ENCODE measurements around the gene PLCB1. TPM values are rescaled to one million over a fixed set of nuclear protein-coding genes. Genes with fewer than 3 reads are reported as not detected.

The PLCB1 gene
- total and polyA plus RNA-seq, 2 of the 4 experiments (the other 2 are of a cell fraction) = 5.6 to 16.1 TPM

DNA sequence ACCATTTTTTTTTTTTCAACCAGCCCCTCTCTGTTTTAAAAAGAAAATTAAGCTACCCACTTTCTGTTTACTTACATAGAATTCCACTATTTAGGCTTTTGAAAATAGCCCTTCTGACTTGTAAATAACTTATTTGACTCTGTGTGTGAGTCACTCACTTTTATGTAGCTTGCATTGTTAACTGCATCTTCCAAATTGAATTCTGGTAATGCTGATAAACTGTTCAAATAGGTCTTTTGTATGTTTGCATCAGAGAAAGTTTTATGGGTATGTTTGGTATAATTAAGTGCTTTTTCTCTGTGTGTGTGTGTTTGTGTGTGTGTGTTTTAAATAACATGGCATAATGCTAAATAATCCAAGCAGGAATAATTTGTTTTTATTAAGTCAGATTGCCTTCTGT is 360.1 kb downstream of the PLCB1 start:
- H2BK120ac ChIP-seq (ENCODE audit: low read depth, low read length) = no peak overlapping the region
- no peak overlapping the region for H2BK20ac ChIP-seq (ENCODE audit: low read depth, low read length)
- DNase-seq = no peak
- H3K36me3 ChIP-seq (ENCODE audit: control insufficient read depth, insufficient read depth, low read length) = no peaks in the 10 kb centered on the region
- intact Hi-C loops (cut with micrococcal nuclease) = no loop called here
- no peak overlapping the region for H3K9ac ChIP-seq (ENCODE audit: low read depth, low read length)
- H3K79me1 ChIP-seq (ENCODE audit: low read depth in 1 of 2, low read length in 2 of 2) = peaks cover 0 to 3% of the 10 kb centered on the region in 2 experiments; a peak in 2 of 4 replicates
- dilution Hi-C loops (cut with HindIII; ENCODE audit: low sequenced_read_pairs, unreplicated experiment) = no loop called here
- no peak overlapping the region for H2BK15ac ChIP-seq (ENCODE audit: low read depth, low read length)
- no peak overlapping the region for H4K91ac ChIP-seq (ENCODE audit: insufficient read depth, low read depth, low read length)
- no peaks in the 10 kb centered on the region; the same call in 1 of the 2 replicates for H3K4me1 ChIP-seq (ENCODE audit: control insufficient read depth, insufficient read depth, low read length)
- H4K8ac ChIP-seq (ENCODE audit: low read depth in 2 of 2, low read length in 2 of 2) = no peak overlapping the region
- no peaks in the 10 kb centered on the region for H3K27me3 ChIP-seq (ENCODE audit: control insufficient read depth, insufficient read depth, low read length)
- H2BK5ac ChIP-seq (ENCODE audit: low read depth, low read length, poor library complexity, severe bottlenecking) = no peak overlapping the region
- POLR2A ChIA-PET (ENCODE audit: unreplicated experiment) = interaction anchor here (0.7 kb wide), 1 partner anchor 146 kb away, joined by 11 read pairs; no protein-coding TSS in a partner anchor
- no peak overlapping the region for H2AK5ac ChIP-seq (ENCODE audit: low read depth, low read length)
- H3K9me1 ChIP-seq (ENCODE audit: insufficient read depth, low read length) = no peaks in the 10 kb centered on the region
- no peak overlapping the region for H3K23ac ChIP-seq (ENCODE audit: low read depth, low read length)
- no peak overlapping the region for H3K4me2 ChIP-seq (ENCODE audit: low read depth, low read length)
- H4K5ac ChIP-seq (ENCODE audit: low read depth, low read length) = no peak overlapping the region
- H3K4me3 ChIP-seq (ENCODE audit: insufficient read depth, low read depth, low read length) = no peak overlapping the region
- H4K20me1 ChIP-seq (ENCODE audit: insufficient read depth, low read length) = no peaks in the 10 kb centered on the region
- no peak for ATAC-seq (ENCODE audit: low read depth)
- H3K14ac ChIP-seq (replicated peaks; ENCODE audit: low read depth, low read length) = no peak overlapping the region
- H2AFZ ChIP-seq (replicated peaks; ENCODE audit: low read length, poor library complexity) = no peak overlapping the region
- no peaks in the 10 kb centered on the region for H3K9me3 ChIP-seq (ENCODE audit: control insufficient read depth, insufficient read depth, low read length)
- no TSS peak for BruUV-seq (replicated peaks)
- no peak overlapping the region for H2AK9ac ChIP-seq (replicated peaks; ENCODE audit: low read depth, low read length, poor library complexity)
- TF ChIP-seq POLR2A (IDR thresholded peaks at IDR 0.05; ENCODE audit: low read depth, low read length) (no peak), BHLHE40 (IDR thresholded peaks at IDR 0.05; ENCODE audit: low read depth, low read length) (no peak), RCOR1 (IDR thresholded peaks at IDR 0.05; ENCODE audit: insufficient replicate concordance, low read length) (no peak), RFX5 (IDR thresholded peaks at IDR 0.05; ENCODE audit: low read depth, low read length) (no peak), MXI1 (IDR thresholded peaks at IDR 0.05; ENCODE audit: borderline replicate concordance, low read depth, low read length) (no peak), NFE2L2 (IDR thresholded peaks at IDR 0.05; ENCODE audit: low read depth, low read length) (no peak), RAD21 (IDR thresholded peaks at IDR 0.05; ENCODE audit: low read length) (no peak), SMC3 (IDR thresholded peaks at IDR 0.05; ENCODE audit: low read depth, low read length) (no peak), MAZ (IDR thresholded peaks at IDR 0.05; ENCODE audit: borderline replicate concordance, low read depth, low read length) (no peak), MAFK (IDR thresholded peaks at IDR 0.05; ENCODE audit: low read depth, low read length) (no peak), CHD1 (IDR thresholded peaks at IDR 0.05; ENCODE audit: low read depth, low read length) (no peak), CEBPB (IDR thresholded peaks at IDR 0.05; ENCODE audit: low read depth, low read length) (no peak), FOS (IDR thresholded peaks at IDR 0.05; ENCODE audit: low read depth, low read length) (no peak)
- TF ChIP-seq, protein P1, sequence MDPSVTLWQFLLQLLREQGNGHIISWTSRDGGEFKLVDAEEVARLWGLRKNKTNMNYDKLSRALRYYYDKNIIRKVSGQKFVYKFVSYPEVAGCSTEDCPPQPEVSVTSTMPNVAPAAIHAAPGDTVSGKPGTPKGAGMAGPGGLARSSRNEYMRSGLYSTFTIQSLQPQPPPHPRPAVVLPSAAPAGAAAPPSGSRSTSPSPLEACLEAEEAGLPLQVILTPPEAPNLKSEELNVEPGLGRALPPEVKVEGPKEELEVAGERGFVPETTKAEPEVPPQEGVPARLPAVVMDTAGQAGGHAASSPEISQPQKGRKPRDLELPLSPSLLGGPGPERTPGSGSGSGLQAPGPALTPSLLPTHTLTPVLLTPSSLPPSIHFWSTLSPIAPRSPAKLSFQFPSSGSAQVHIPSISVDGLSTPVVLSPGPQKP (IDR thresholded peaks at IDR 0.05; ENCODE audit: borderline replicate concordance, low read depth, low read length) = no peak
- TF ChIP-seq, protein P2, sequence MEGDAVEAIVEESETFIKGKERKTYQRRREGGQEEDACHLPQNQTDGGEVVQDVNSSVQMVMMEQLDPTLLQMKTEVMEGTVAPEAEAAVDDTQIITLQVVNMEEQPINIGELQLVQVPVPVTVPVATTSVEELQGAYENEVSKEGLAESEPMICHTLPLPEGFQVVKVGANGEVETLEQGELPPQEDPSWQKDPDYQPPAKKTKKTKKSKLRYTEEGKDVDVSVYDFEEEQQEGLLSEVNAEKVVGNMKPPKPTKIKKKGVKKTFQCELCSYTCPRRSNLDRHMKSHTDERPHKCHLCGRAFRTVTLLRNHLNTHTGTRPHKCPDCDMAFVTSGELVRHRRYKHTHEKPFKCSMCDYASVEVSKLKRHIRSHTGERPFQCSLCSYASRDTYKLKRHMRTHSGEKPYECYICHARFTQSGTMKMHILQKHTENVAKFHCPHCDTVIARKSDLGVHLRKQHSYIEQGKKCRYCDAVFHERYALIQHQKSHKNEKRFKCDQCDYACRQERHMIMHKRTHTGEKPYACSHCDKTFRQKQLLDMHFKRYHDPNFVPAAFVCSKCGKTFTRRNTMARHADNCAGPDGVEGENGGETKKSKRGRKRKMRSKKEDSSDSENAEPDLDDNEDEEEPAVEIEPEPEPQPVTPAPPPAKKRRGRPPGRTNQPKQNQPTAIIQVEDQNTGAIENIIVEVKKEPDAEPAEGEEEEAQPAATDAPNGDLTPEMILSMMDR (conservative IDR thresholded peaks at IDR 0.05; ENCODE audit: low read depth, low read length) = no peak
- TF ChIP-seq, protein P3, sequence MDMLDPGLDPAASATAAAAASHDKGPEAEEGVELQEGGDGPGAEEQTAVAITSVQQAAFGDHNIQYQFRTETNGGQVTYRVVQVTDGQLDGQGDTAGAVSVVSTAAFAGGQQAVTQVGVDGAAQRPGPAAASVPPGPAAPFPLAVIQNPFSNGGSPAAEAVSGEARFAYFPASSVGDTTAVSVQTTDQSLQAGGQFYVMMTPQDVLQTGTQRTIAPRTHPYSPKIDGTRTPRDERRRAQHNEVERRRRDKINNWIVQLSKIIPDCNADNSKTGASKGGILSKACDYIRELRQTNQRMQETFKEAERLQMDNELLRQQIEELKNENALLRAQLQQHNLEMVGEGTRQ (IDR thresholded peaks at IDR 0.05; ENCODE audit: low read depth, low read length) = no peak
- CTCF ChIA-PET = no interaction called here
- H3K18ac ChIP-seq (ENCODE audit: low read depth, low read length) = no peak overlapping the region
- no peak overlapping the region for H3K56ac ChIP-seq (ENCODE audit: extremely low read depth, insufficient read depth, low read length)
- no peak overlapping the region for H3K27ac ChIP-seq (ENCODE audit: insufficient read depth, low read length)
- H3K4ac ChIP-seq (ENCODE audit: low read depth, low read length) = no peak overlapping the region
- in situ Hi-C loops (cut with MboI; ENCODE audit: low sequenced_read_pairs) = no loop called here
